GM18907 (cell line): ENCODE data around the gene BTG1.
"Not testable (repeated sequence)": the region's sequence is repeated elsewhere in the genome, so short reads cannot be mapped to it uniquely, and the experiment has no call there.

Experiments
- ATAC-seq: cut with Tn5 transposase; IDR thresholded peaks from one replicate; pipeline ENCODE4 v1.9.1; 2021; ENCODE audit warnings: mild to moderate bottlenecking, moderate library complexity; ENCODE audit not compliant: unreplicated experiment

The BTG1 gene

GRCh38 chr12:92151916-92152315 lies 6.3 kb upstream of the BTG1 start:
- no peak for ATAC-seq

GRCh38 chr12:92149563-92149962 lies 3.9 kb upstream of the BTG1 start:
- ATAC-seq, result no peak

- ATAC-seq, result no peak
Observed at GRCh38 chr12:92147491-92147890, 1.8 kb upstream of the BTG1 start.

- ATAC-seq, result no peak
Observed at GRCh38 chr12:92146497-92147224, 1.0 kb upstream of the BTG1 start.

- peak; percentile 7 for ATAC-seq
Observed at GRCh38 chr12:92145481-92145730, 240 bp downstream of the BTG1 start.

GRCh38 chr12:92144631-92145480 lies 790 bp downstream of the BTG1 start:
- peak; percentile 0 for ATAC-seq

- ATAC-seq, result peak; percentile 26
Observed at GRCh38 chr12:92143686-92144630, 1.7 kb downstream of the BTG1 start.

- ATAC-seq, result no peak
Observed at GRCh38 chr12:92143258-92143657, 2.4 kb downstream of the BTG1 start.

GRCh38 chr12:92142251-92142926 lies 3.3 kb downstream of the BTG1 start:
- ATAC-seq, result no peak

- ATAC-seq, result no peak
Observed at GRCh38 chr12:92141591-92142121, 4.0 kb downstream of the BTG1 start.

GRCh38 chr12:92140896-92141536 lies 4.6 kb downstream of the BTG1 start:
- no peak for ATAC-seq

- ATAC-seq, result no peak
Observed at GRCh38 chr12:92140156-92140555, 5.5 kb downstream of the BTG1 start.

GRCh38 chr12:92139634-92140150 lies 6.0 kb downstream of the BTG1 start:
- ATAC-seq, result no peak

GRCh38 chr12:92138626-92139025 lies 7.0 kb downstream of the BTG1 start:
- ATAC-seq, result no peak

- ATAC-seq, result no peak
Observed at GRCh38 chr12:92138144-92138543, 7.5 kb downstream of the BTG1 start.

GRCh38 chr12:92136965-92137721 lies 8.5 kb downstream of the BTG1 start:
- ATAC-seq, result no peak

GRCh38 chr12:92136026-92136730 lies 9.5 kb downstream of the BTG1 start:
- no peak for ATAC-seq

GRCh38 chr12:92135541-92135940 lies 10.1 kb downstream of the BTG1 start:
- ATAC-seq, result not testable (repeated sequence)
